Loucy (cell line): Measurements from ENCODE around the gene PIPOX.

Source experiments
- H2AFZ ChIP-seq: fragments of 200-600 bp; sonication (generic); 2 replicates; pipeline ENCODE4 v1.6.0; 2016; ENCODE audit warnings: antibody characterized with exemption, mild to moderate bottlenecking, low read length, moderate library complexity
- H3F3A ChIP-seq: fragments of 200-600 bp; 2 replicates; pipeline ENCODE4 v1.6.0; 2016; ENCODE audit warnings: antibody characterized with exemption, low read depth, mild to moderate bottlenecking
- H3K27me3 ChIP-seq: fragments of 200-600 bp; sonication (generic); 2 replicates; pipeline ENCODE4 v1.6.1; 2014; ENCODE audit warnings: low read length, mild to moderate bottlenecking; ENCODE audit not compliant: insufficient read depth, poor library complexity, severe bottlenecking
- H3K36me3 ChIP-seq: fragments of 200-600 bp; sonication (generic); 2 replicates; pipeline ENCODE4 v1.6.1; 2016; ENCODE audit warnings: low read length; ENCODE audit not compliant: insufficient read depth
- H3K4me1 ChIP-seq: fragments of 200-600 bp; sonication (generic); 2 replicates; pipeline ENCODE4 v1.5.1; 2014; ENCODE audit warnings: low read length, mild to moderate bottlenecking; ENCODE audit not compliant: insufficient read depth, poor library complexity, severe bottlenecking
- H3K4me2 ChIP-seq: fragments of 200-600 bp; sonication (generic); 2 replicates; pipeline ENCODE4 v1.6.0; 2014; ENCODE audit warnings: antibody characterized with exemption, low read length, low read depth, mild to moderate bottlenecking; ENCODE audit not compliant: poor library complexity, severe bottlenecking
- H3K4me3 ChIP-seq: fragments of 200-600 bp; sonication (generic); 2 replicates; pipeline ENCODE4 v1.5.1; 2014; ENCODE audit warnings: low read length, mild to moderate bottlenecking, mixed read lengths; ENCODE audit not compliant: poor library complexity, severe bottlenecking
- H3K79me2 ChIP-seq: fragments of 200-600 bp; sonication (generic); 2 replicates; pipeline ENCODE4 v1.6.1; 2014; ENCODE audit warnings: low read length; ENCODE audit not compliant: insufficient read depth
- H3K9ac ChIP-seq: fragments of 200-600 bp; sonication (generic); 2 replicates; pipeline ENCODE4 v1.6.0; 2014; ENCODE audit warnings: mild to moderate bottlenecking, low read depth, low read length, moderate library complexity; ENCODE audit not compliant: poor library complexity, severe bottlenecking
- H3K9me2 ChIP-seq: fragments of 200-600 bp; sonication (generic); replicated peaks from 2 replicates; pipeline ENCODE4 v1.6.1; 2016; ENCODE audit warnings: low read depth, low read length, mixed read lengths
- H3K9me3 ChIP-seq: fragments of 200-600 bp; sonication (generic); 2 replicates; pipeline ENCODE4 v1.6.1; 2014; ENCODE audit warnings: mild to moderate bottlenecking, antibody characterized with exemption, low read length, low read depth; ENCODE audit not compliant: insufficient read depth
- H4K20me1 ChIP-seq: fragments of 200-600 bp; sonication (generic); 2 replicates; pipeline ENCODE4 v1.6.0; 2014; ENCODE audit warnings: antibody characterized with exemption, low read length, mild to moderate bottlenecking; ENCODE audit not compliant: insufficient read depth, poor library complexity, severe bottlenecking
- EZH2phosphoT487 ChIP-seq: fragments of 200-600 bp; IDR thresholded peaks from 2 replicates; pipeline ENCODE4 v1.6.1; 2018; ENCODE audit warnings: antibody characterized with exemption, mild to moderate bottlenecking, moderate library complexity, borderline replicate concordance
- TF ChIP-seq, protein P1 (sequence below): fragments of 200-600 bp; sonication (generic); conservative IDR thresholded peaks from 2 replicates; pipeline ENCODE4 v1.5.1; 2014; ENCODE audit warnings: mild to moderate bottlenecking, antibody characterized with exemption, low read length

Gene PIPOX

DNA sequence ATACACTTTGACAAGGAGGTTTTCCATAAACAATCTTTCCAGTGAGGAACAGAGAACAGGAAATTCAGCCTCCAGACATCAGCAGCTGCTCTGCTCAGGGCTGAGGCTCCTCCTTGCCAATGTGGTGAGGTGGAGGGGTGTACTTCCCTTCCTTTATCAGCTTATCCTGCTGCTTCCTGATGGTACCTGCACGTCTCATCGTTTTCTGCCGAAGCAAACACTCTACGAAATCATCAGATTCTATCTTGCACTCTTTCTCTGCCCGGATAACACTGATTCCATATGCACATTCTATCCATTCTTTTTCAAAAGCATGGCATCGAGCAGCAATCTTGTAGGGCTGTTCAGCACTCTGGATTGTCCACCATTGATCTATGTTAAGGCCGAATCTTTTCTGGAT is 21.7 kb upstream of the PIPOX start:
- Histone ChIP-seq H3K4me2 (no peak overlapping the region), H3K9me2 (no peaks in the 10 kb centered on the region), H2AFZ (no peak overlapping the region), H3K4me1 (peaks cover 13% of the 10 kb centered on the region), H4K20me1 (no peaks in the 10 kb centered on the region), H3K9me3 (no peaks in the 10 kb centered on the region), H3K4me3 (no peak overlapping the region), H3K9ac (no peak overlapping the region), H3K36me3 (no peaks in the 10 kb centered on the region), H3F3A (no peaks in the 10 kb centered on the region), H3K27me3 (no peaks in the 10 kb centered on the region), H3K79me2 (no peaks in the 10 kb centered on the region)
- no peak for TF ChIP-seq EZH2phosphoT487
- TF ChIP-seq, protein P1, sequence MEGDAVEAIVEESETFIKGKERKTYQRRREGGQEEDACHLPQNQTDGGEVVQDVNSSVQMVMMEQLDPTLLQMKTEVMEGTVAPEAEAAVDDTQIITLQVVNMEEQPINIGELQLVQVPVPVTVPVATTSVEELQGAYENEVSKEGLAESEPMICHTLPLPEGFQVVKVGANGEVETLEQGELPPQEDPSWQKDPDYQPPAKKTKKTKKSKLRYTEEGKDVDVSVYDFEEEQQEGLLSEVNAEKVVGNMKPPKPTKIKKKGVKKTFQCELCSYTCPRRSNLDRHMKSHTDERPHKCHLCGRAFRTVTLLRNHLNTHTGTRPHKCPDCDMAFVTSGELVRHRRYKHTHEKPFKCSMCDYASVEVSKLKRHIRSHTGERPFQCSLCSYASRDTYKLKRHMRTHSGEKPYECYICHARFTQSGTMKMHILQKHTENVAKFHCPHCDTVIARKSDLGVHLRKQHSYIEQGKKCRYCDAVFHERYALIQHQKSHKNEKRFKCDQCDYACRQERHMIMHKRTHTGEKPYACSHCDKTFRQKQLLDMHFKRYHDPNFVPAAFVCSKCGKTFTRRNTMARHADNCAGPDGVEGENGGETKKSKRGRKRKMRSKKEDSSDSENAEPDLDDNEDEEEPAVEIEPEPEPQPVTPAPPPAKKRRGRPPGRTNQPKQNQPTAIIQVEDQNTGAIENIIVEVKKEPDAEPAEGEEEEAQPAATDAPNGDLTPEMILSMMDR = no peak

DNA sequence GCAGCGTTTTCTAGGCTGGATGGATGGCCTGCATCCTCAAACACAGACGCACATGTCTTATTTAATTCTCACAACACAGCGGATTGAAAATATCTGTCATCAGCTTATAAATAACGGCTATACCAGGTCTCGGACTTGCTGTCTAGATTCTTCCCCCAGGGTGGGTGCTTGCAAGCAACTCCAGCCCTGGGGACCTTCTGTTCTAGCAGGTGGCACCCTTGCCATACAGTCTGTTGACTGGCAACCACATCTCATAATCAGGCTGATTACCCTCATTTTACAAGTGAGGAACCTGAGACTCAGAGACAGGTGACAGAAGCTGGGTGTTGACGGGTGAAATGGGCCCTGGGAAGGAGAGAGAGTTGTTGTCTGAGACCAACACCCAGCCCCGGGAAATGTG is 20.9 kb upstream of the PIPOX start:
- H3K36me3 ChIP-seq = no peaks in the 10 kb centered on the region
- no peak overlapping the region for H3K9ac ChIP-seq
- H3F3A ChIP-seq = no peaks in the 10 kb centered on the region
- H3K79me2 ChIP-seq = no peaks in the 10 kb centered on the region
- no peaks in the 10 kb centered on the region for H3K9me2 ChIP-seq
- H3K4me1 ChIP-seq = peaks cover 13% of the 10 kb centered on the region
- no peak overlapping the region for H3K4me2 ChIP-seq
- H3K9me3 ChIP-seq = no peaks in the 10 kb centered on the region
- H4K20me1 ChIP-seq = no peaks in the 10 kb centered on the region
- TF ChIP-seq, protein P1 = no peak
- no peak for TF ChIP-seq EZH2phosphoT487
- H3K4me3 ChIP-seq = no peak overlapping the region
- H2AFZ ChIP-seq = no peak overlapping the region
- H3K27me3 ChIP-seq = no peaks in the 10 kb centered on the region

DNA sequence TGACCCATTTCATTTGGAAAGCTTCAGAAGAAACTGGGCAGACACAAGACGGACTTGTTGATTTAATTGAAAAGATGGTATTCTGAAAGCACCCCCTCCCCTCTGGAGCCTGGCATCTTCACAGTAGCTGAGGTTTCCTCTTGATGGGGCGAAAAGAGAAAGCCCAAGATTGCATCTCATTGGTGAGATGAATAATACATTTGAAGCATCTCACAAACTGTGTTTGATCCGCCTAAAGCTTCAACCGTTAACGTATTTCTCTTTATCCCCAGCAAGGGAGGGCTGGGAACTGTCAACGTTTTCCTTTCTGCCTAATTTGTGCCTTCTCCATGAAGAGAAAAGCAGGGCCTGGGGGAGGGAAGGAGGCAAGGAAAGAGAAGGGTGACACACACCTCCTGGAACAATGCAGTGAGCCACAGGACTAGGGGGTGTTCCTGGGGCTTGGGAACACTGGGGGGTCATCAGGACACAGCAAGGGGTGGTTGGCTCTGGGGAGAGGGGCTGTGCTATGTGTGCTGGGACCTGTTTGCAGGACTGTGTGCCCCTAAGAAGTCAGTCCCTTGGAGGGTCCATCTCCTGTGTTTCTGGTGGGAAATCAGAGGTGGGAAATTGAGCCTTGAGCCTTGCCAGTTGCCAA is 18.5 kb upstream of the PIPOX start:
- Histone ChIP-seq H3F3A (no peaks in the 10 kb centered on the region), H3K9me3 (no peaks in the 10 kb centered on the region), H3K4me3 (no peak overlapping the region), H3K36me3 (no peaks in the 10 kb centered on the region), H3K4me1 (peaks cover 3% of the 10 kb centered on the region), H2AFZ (no peak overlapping the region), H3K9ac (no peak overlapping the region), H3K27me3 (no peaks in the 10 kb centered on the region), H4K20me1 (no peaks in the 10 kb centered on the region), H3K79me2 (no peaks in the 10 kb centered on the region), H3K4me2 (no peak overlapping the region), H3K9me2 (no peaks in the 10 kb centered on the region)
- TF ChIP-seq, protein P1 = no peak
- no peak for TF ChIP-seq EZH2phosphoT487
